ENCODE data around the gene DCHS2. TPM values are rescaled to one million over a fixed set of nuclear protein-coding genes. Genes with fewer than 3 reads are reported as not detected.

The DCHS2 gene
- total RNA-seq, 1 experiment from 2014 or later: under 0.01 TPM

Other genes with a start within 250 kb of the DCHS2 start
- gene PLRG1, start 58.6 kb upstream of the DCHS2 start, total RNA-seq (2014; rRNA removed; shearing (Covaris generic); ENCODE audit: low replicate concordance): 62.1 and 76.8 TPM in 2 replicates
- gene FGB, start 71.2 kb upstream of the DCHS2 start, total RNA-seq (2014; rRNA removed; shearing (Covaris generic); ENCODE audit: low replicate concordance): not detected in 2 replicates
- gene FGA, start 98.9 kb upstream of the DCHS2 start, total RNA-seq (2014; rRNA removed; shearing (Covaris generic); ENCODE audit: low replicate concordance): not detected in 2 replicates
- not detected in 2 replicates for gene FGG, start 120.9 kb upstream of the DCHS2 start, total RNA-seq (2014; rRNA removed; shearing (Covaris generic); ENCODE audit: low replicate concordance)